K562 (cell line): ENCODE measurements around the gene OR8G5. TPM values are rescaled to one million over a fixed set of nuclear protein-coding genes. Genes with fewer than 3 reads are reported as not detected.
"Not testable (repeated sequence)": the region's sequence is repeated elsewhere in the genome, so short reads cannot be mapped to it uniquely, and the experiment has no call there.

Experiments
- E2F6 ChIP-seq, 2 experiments: IDR thresholded peaks; 2 replicates each; pipeline ENCODE4 v1.6.1; 2011; ENCODE audit warnings: borderline replicate concordance in 1 of 2, control low read depth in 1 of 2, low read depth in 1 of 2, low read length in 1 of 2, mild to moderate bottlenecking in 1 of 2, mixed read lengths in 1 of 2, moderate library complexity in 1 of 2; ENCODE audit not compliant: insufficient read depth in 1 of 2, insufficient read length in 1 of 2, poor library complexity in 1 of 2, severe bottlenecking in 1 of 2; ENCODE audit errors: extremely low read depth in 1 of 2
- L3MBTL2 ChIP-seq: fragments of 450-650 bp; IDR thresholded peaks from 2 replicates; pipeline ENCODE4 v1.6.1; 2016; ENCODE audit warnings: mild to moderate bottlenecking, moderate library complexity
- MAFF ChIP-seq: IDR thresholded peaks from 2 replicates; pipeline ENCODE4 v1.6.1; 2012; ENCODE audit warnings: low read length, improper control_type of control experiment
- MAFG ChIP-seq: fragments of 450-650 bp; conservative IDR thresholded peaks from 2 replicates; pipeline ENCODE4 v1.6.1; 2016; ENCODE audit warnings: missing genetic modification characterization, missing compliant biosample characterization
- MYC ChIP-seq, 2 experiments: fragments of 250-450 bp in 1 of 2; sonication (Bioruptor Pico) in 1 of 2; IDR thresholded peaks; 2 replicates each; pipeline versions ENCODE4 v1.5.1 to v1.6.1; 2012 to 2021; ENCODE audit warnings: low read depth in 2 of 2, borderline replicate concordance in 1 of 2, improper control_type of control experiment in 1 of 2, low read length in 1 of 2, mild to moderate bottlenecking in 1 of 2, moderate library complexity in 1 of 2
- RAD51 ChIP-seq: fragments of 450-650 bp; IDR thresholded peaks from 2 replicates; pipeline ENCODE4 v1.7.1; 2016; ENCODE audit warnings: low read depth, mild to moderate bottlenecking, borderline replicate concordance
- RBFOX2 ChIP-seq: fragments of 200-400 bp; formaldehyde crosslinking; IDR thresholded peaks from 2 replicates; pipeline ENCODE4 v1.6.1; 2017; ENCODE audit warnings: low read depth, mild to moderate bottlenecking, low read length, moderate library complexity
- TCF15 ChIP-seq: fragments of 250-450 bp; sonication (Bioruptor Pico); IDR thresholded peaks from 2 replicates; pipeline ENCODE4 v1.8.0; 2022; ENCODE audit warnings: moderate library complexity, mild to moderate bottlenecking, inconsistent platforms
- ZNF197 ChIP-seq: fragments of 200-800 bp; sonication (Bioruptor generic); IDR thresholded peaks from 2 replicates; pipeline ENCODE4 v1.6.1; 2016; ENCODE audit warnings: low read depth, missing genetic modification characterization, missing compliant biosample characterization
- ZNF318 ChIP-seq, 2 experiments: fragments of 450-650 bp; IDR thresholded peaks; 2 replicates each; pipeline ENCODE4 v1.6.1; 2016; ENCODE audit warnings: mild to moderate bottlenecking in 2 of 2, borderline replicate concordance in 1 of 2, low read depth in 1 of 2, moderate library complexity in 1 of 2
- ZNF449 ChIP-seq: fragments of 250-450 bp; sonication (Bioruptor Pico); IDR thresholded peaks from 2 replicates; pipeline ENCODE4 v1.8.0; 2022; ENCODE audit warnings: moderate library complexity, mild to moderate bottlenecking, inconsistent platforms
- ZNF644 ChIP-seq: fragments of 200-800 bp; sonication (Bioruptor generic); IDR thresholded peaks from 2 replicates; pipeline ENCODE4 v1.6.1; 2016; ENCODE audit warnings: low read depth, missing genetic modification characterization, missing compliant biosample characterization
- ZNF766 ChIP-seq: fragments of 200-800 bp; sonication (Bioruptor generic); conservative IDR thresholded peaks from 2 replicates; pipeline ENCODE4 v1.6.1; 2016; ENCODE audit warnings: missing genetic modification characterization, missing compliant biosample characterization
- polyA plus RNA-seq, 8 experiments: library from polyadenylated mRNA; depleted of rRNA in 4 of 8; stranded (reverse) in 5 of 8; unstranded in 3 of 8; fragments of >200 nt; fragmentation: Nextera tagmentation in 2 of 8; fragmentation: Illumina TruSeq in 1 of 8; extraction: Ambion mirVana in 2 of 8; extraction: Trizol in 1 of 8; gene quantifications; 2 replicates each; pipeline versions ENCODE4 v1.2.1 to v1.2.3, GENCODE V29; 2011 to 2014; ENCODE audit warnings: inconsistent platforms in 1 of 8, missing spikeins in 1 of 8
- total RNA-seq, 7 experiments: library from RNA; depleted of rRNA in 6 of 7; stranded (reverse); fragments of >200 nt in 6 of 7; fragmentation: Illumina TruSeq in 2 of 7; extraction: Trizol in 2 of 7; gene quantifications; 2 replicates each; pipeline versions ENCODE4 v1.2.1 to v1.2.3, GENCODE V29; 2011 to 2021; ENCODE audit warnings: low replicate concordance in 1 of 7

OR8G5 gene
- total and polyA plus RNA-seq, 9 of the 15 experiments (the other 6 are each of a cell fraction or from before 2014, with no cell fraction given), result 0.18 to 3.8 (median 1.7) TPM

- TF ChIP-seq ZNF449 (peak; percentile 74; the same call in 1 of the 2 replicates), MYC (IDR thresholded peaks at IDR 0.05; ENCODE audit: low read depth, low read length) (peak; percentile 88), TCF15 (CRISPR knock-in tag) (0 out of 2 replicates have a peak, but pooled peaks have one; percentile 3), ZNF197 (CRISPR knock-in tag) (peak; percentile 87), MAFG (peak; percentile 99), RBFOX2 (peak; percentile 41; the same call in 1 of the 2 replicates), ZNF318 (IDR thresholded peaks at IDR 0.05; ENCODE audit: borderline replicate concordance in 1 of 2, low read depth in 1 of 2) (peak in 1 of 2 experiments; percentile 72; a peak in 2 of 4 replicates), MAFF (peak; percentile 93), ZNF644 (peak; percentile 92; the same call in 1 of the 2 replicates), E2F6 (IDR thresholded peaks at IDR 0.05; ENCODE audit: borderline replicate concordance in 1 of 2, extremely low read depth in 1 of 2, insufficient read depth in 1 of 2, insufficient read length in 1 of 2, low read depth in 1 of 2, low read length in 1 of 2, poor library complexity in 1 of 2, severe bottlenecking in 1 of 2) (peak in 1 of 2 experiments; percentile 27), L3MBTL2 (peak; percentile 81), RAD51 (peak; percentile 88), ZNF766 (peak; percentile 80)
- not testable (repeated sequence) for TF ChIP-seq MYC (CRISPR knock-in tag; IDR thresholded peaks at IDR 0.05; ENCODE audit: borderline replicate concordance, low read depth)
Measured at GRCh38 chr11:124224618-124225423, 31.4 kb upstream of the OR8G5 start (continued).
